HG03354 (cell line): ENCODE measurements around the gene ZEB2.

Experiments
- ATAC-seq: cut with Tn5 transposase; IDR thresholded peaks from one replicate; pipeline ENCODE4 v1.9.1; 2021; ENCODE audit warnings: mild to moderate bottlenecking; ENCODE audit not compliant: unreplicated experiment, poor library complexity, severe bottlenecking

Gene ZEB2

DNA sequence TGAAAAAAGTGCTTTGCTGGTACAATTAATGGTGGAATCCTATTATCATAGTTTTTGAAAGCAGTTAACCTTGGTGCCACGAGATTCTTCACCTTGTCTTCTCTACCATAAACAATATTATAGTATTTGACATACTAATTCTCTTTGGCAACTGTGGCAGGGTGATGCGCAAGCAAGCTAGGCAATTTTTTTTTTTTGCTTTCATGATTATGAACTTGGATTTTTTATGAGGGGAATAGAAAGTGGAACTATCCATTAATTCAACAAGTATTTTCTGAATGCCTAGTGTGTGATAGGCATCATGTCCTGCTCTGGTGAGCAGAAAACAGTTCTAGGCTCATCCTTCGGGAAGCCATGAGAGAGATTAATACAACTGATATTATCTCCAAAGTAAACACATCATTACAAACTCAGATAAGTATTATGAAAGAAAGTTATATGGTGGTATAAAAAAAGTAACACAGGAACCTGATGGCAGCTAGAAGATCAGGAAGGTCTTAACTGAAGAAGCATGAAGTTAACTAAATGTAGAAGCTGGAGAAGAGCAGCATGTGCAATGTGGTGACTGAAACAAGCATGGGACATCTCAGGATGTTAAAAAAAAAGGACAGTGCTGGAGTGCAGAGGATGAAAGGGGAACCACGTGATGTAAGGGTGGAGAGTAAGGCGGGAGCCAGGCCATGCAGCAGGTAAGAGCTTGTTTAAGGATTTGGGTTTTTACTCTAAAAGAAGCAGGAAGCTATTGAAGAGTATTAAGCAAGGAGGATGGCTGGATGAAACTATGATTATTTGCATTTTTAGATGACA lies 113.7 kb downstream of the ZEB2 start:
- no peak for ATAC-seq

DNA sequence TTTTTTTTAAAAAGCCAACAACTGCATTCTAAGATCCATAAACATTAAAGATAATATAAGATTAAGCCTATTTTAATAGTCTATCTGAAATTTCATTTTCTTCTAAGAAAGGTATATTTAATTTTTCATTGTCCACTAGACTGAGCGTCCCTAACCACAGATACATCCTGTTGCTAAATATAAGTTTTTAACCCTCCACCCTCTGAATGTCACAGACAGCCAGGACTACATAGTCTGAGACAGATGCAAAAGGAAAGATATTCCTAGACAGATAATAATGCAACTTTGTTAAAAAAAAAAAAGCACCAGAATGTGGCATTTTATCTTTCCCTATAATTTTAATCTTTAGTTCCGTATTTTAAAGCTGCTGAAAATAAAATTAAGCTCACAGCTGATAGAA lies 114.6 kb downstream of the ZEB2 start:
- no peak for ATAC-seq

DNA sequence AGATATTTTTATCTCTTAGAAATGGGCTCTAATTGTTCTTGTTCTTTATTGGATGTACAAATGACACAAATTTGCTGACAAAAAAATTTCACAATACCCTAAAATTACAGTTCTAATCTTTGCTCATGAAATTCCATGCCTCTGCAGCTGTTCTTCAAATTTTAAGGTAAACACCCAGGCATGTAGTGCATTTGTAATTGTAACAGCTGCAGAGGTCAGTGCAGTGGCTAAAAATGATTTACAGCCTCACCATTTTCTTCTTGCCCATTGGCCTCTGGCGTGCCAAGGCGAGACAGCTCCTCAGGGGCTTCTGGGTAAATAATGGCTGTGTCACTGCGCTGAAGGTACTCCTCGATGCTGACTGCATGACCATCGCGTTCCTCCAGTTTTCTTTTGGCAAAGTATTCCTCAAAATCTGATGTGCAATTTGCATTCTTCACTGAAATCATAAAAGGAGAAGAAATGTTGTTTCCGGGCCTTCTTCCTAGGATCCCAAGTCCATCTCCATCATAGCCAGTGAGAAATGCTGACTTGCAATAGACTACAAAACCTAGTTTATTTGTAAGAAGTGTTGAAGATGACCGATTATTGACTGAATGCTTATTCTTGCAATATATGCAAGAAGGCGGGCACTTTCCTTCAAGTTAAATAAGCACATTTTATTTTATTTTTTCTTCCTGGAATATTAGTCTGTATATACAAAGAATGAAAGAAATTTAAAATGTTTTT lies 115.2 kb downstream of the ZEB2 start:
- no peak for ATAC-seq

DNA sequence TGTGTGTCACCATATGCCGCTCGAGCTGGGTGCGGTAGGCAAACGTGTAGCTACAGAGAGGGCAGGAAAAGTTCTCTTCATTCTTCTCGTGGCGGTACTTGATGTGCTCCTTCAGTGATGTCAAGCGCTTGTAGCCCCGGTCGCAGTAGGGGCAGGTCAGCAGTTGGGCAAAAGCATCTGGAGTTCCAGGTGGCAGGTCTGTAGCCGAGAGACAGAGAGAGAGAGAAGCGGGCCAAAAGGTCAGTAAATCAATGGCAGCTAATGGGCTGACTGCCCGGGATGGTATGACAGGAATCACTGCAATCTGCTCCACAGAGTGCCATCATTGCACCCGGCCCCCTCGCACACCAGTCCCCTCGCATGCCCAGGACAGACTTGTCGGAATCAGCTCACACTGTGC lies 116.0 kb downstream of the ZEB2 start:
- ATAC-seq, result no peak

DNA sequence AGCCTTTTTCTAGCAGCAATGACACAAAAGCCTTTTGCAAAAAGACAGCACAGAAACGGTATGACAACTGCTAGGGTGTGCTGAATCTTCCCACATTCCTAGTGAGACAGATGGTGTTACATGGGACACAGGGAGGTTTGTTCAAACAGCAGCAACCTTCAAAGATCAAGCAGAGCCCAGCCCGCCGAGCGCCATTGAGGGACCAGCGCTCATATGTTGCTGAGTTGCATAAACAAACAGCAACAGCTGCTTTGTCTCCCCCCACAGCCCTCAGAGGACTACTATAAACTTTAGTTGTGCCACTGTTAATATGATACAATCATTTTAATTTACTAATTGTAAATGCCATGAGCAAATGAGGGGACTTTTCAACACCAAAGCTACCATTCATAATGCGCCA lies 117.7 kb downstream of the ZEB2 start:
- no peak for ATAC-seq

DNA sequence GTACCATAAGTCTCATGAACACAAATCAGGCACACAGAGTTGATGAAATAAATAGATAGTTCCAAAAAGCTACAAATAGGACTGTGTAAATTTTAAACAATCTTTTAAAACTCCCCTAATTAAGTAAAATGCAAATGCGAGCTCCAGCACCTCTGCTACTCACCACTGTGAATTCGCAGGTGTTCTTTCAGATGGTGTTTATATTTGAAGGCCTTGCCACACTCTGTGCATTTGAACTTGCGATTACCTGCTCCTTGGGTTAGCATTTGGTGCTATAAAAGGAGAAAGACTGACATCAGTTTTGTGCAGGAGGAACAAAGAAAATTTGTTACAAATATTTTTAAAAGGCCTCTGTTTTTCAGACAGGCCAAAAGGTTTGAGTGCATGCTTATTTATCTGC lies 118.9 kb downstream of the ZEB2 start:
- no peak for ATAC-seq

DNA sequence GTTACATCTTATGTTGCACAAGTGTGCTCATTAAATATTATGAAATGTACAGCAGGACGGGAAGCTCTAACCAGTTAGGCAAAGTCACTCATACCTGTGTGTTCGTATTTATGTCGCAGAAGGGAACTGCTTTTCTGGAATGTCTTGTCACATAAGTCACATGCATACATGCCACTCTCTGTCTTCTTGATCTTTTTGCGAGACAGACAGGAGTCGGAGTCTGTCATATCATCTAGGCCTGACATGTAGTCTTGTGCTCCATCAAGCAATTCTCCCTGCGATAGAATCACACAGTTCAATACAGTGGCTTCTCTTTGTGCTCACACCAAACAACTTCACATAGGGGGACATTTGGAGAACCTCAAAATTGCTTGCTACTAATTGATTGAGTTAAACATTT lies 123.6 kb downstream of the ZEB2 start:
- ATAC-seq, result no peak

DNA sequence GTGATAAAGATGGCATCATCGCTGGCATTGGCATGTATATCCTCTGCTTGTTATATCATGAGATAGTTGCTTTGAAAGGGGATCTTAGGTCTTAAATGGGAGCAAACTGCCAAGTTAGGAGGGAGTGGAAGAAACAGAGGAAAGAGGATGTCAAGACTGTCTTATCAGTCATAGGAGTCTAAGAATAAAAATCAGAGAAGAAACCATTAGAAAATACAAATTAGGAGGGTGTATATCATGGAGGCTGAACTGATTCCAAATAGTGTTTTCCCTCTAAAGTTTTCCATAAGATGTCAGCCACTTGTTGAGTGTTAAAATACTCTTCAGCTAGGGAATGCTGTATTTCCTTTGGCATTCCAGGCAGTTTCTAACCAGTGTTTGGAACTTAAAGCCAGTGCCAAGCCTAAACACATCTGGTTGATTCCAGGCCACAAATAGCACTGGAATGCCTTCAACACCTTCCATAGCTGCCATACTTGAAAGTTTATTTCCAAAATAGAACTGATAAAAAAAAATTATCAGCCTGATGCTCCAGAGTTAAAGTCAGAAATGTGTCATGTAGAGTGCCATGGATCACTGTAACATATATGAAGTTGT lies 129.4 kb downstream of the ZEB2 start:
- ATAC-seq, result no peak

DNA sequence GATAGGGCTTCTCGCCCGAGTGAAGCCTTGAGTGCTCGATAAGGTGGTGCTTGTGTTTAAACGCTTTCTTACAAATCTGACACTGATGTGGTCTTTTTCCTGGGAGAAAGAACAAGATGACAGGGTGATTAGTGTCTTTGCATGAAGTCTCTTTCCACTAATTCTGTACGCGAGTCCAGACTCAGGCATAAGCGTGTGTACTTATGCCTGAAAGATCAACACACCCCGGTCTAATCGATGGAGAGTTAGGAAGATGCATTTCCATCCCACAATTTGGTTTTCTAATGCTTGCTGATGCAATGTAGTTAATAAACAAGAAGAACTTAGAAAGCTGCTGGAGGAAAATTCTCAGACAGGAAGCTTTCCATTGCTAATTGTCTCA lies 130.0 kb downstream of the ZEB2 start:
- ATAC-seq, result no peak

DNA sequence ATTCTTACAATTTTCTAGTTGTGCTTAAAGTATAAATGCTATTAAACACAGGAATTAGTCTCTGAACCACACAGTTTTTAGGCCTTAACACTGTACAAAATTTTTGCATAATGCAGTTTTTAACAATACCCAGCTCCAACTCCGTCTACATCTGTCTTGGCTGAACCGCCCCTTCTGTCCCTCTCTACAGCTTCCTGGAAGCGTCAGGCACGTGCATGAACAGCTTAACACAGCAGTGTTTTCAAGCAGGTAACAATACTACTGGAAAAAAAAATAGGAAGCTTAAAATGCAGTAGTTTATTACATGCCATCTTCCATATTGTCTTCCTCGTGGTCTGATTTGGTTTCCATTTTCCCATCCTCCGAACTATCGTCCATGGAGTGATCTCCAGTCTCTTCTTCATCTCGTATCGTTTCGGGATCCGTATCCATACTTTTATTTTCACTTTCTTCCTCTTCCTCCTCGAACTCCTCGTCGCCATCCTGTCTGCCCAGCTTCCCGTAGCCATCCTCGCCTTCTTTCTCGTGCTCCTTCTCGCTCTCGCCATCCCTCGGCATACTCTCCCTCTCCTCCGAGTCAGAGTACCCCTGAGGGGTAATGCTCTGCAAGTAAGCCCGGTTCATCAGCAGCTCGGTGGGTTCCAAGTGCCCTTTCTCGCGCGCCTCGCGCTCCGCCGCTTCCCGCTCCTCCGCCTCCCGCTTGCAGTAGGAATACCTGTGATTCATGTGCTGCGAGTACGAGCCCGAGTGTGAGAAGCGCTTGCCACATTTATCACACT lies 130.6 kb downstream of the ZEB2 start:
- no peak for ATAC-seq

DNA sequence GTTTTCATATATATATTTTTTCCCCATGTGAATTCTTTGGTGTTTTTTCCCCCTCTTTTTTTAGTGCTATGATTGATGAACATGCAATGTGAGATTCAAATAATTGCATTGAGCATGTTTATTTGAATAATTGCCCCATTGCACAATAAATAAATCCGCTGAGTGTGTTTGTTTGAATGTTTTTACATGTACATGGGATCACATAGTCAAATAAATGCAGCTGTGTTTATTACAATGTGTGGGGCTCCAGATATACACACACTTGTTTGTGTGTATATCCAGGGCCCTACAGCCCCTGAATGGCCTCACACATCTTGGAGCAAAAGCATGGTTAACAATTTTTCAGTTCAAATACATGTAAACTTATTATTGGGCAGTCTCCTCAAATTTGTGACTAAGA lies 134.5 kb downstream of the ZEB2 start:
- ATAC-seq, result no peak

DNA sequence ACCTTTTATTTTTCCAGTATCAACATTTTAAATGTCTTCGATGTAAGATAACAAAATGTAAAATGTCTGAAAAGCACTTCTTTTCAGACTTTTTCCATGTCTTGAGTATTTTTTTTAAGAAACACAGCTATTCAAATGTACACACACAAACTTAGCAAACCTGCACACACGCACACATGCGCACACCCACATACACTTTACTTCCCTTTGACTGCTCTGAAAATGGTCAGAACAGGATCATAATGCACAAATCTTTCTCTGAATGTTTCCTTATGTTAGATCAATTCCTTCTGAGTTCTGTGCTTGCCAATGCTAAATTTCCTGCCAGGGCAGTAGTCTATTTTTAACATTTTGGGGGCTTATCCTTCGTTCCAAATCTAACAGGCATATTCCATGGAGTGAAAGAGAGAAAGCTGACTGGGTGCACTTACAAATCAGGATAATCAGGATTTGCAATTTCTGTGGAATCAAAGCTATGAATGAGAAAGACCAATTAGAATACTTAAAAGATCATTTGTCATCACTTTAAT lies 136.3 kb downstream of the ZEB2 start:
- no peak for ATAC-seq

DNA sequence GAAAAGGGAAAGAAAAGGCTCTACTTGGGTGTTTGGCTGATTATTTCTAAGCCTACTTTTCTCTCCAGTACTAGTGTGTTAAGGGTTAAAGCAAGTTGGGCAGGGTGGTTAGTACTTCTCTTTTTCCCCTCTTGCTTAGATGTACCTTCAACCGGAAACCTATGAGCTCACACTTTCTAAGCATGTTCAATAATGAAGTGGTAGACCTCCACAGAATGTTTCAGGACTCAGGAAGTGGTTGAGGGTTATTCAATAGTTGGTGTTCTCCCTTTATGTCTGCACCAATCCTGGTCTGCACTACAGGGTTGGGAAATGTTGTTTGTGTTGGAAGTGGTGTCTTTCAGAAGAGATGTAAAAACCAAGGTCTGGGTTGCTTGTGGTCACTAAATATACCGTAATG lies 137.1 kb downstream of the ZEB2 start:
- peak; percentile 98 for ATAC-seq

DNA sequence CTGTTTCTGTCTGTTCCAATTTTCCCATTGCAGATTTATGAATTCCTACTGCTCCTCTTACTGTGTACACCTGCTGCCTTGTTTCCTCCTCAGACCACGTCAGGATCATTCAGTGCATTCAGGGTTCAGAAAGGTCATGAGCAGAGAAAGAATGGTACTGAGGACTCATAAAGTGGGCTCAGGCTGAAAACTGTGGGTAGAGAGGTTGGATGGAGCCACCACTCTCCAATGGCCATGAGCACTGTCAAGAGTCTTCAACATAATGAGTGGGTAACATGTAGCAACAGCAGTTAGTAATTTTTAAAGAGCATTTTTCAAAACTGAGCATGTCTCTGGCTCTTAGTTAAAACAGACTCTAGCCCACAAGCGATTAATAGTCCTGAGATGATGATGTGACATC lies 138.2 kb downstream of the ZEB2 start:
- ATAC-seq, result no peak

DNA sequence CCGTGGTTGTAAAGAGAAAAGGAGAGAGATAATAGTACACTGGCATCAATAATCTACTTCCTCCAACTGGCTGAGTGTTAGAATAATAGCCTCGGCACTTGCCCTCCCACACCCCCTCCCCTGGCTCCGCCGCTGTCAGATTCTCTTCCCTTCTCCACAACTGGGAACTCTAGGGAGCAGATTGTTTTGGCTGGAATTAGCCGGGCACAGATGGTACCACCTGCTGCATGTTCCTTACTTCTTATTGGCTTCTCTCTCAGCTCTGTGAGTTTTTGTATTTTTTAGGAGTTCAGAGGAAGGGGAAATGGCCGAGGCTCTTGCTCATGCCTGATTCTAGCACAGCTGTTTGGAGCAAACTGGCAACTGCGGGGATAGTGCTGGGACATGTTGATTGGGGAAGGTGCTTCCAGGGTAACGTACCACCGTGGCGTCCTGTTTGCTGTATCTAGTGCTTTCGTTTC lies 140.0 kb downstream of the ZEB2 start:
- ATAC-seq, result no peak

DNA sequence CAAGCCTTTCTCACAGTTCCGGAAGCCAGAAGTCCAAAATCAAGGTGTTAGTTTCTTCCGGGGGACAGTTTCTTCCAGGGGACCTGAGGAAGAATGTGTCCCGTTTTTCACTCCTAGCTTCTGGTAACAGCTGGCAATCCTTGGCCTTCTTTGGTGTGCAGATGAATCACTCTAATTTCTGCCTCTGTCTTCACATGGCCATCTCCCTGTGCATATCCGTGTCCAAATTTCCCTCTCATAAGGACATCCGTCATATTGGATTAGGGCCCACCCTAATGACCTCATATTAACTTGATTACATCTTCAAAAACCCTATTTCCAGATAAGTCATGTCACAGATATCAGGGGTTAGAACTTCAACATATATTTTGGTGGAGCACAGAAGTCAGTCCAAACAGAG lies 141.4 kb downstream of the ZEB2 start:
- no peak for ATAC-seq

DNA sequence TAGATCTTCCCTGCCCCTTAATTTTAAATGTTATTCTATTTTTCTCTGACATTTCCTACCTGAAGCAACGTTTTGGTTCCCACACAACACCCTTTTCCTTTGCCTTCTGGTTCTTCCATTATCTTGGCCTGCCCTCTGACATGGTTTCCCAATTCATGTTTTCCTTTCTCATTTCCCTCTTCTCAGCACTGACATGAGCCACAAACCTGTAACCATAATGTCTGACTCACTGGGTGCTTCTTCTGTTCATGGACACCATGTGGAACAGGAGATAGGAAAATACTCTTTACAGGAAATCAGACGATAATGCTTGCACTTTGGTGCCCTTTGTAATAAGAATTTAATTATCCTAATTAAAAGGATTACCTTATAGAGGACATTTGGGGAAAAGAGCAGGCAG lies 142.0 kb downstream of the ZEB2 start:
- ATAC-seq, result no peak

DNA sequence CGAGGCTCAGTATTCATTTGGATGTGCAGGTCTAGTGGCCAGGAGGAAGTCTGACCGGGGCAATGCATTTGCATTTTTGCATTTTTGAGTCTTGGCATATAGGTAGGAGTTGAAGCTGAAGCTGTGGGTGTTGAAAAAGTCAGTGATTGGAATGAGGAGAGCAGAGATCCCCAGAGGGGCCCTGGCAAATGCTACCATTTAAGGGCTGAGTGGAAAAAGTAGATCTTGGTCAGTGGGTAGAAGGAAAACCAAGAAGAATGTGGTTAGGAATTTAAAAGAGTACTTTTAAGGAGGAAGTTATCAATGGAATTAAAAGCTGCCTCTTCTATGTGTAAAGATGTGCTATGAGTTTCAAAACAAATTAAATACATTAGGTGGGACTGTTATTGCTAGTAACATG lies 143.0 kb downstream of the ZEB2 start:
- no peak for ATAC-seq

DNA sequence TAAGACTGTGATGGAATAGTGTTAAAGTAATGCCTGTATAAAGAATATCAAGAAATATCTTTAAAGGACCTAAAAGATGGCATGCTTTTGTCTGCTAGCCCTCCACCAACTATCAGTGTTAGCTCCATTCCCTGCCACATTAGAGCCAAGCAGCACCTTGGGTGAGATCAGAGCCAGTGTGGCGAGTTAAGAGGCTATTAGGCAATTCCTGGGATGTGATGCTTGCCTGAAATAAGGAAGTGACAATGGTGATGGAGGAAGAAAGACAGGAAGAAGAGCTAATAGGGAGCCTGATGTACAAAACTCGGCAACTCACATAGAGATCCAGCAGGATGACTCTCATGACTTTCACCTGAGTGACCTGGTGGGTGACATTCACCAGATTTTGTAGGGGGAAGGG lies 143.5 kb downstream of the ZEB2 start:
- ATAC-seq, result no peak

DNA sequence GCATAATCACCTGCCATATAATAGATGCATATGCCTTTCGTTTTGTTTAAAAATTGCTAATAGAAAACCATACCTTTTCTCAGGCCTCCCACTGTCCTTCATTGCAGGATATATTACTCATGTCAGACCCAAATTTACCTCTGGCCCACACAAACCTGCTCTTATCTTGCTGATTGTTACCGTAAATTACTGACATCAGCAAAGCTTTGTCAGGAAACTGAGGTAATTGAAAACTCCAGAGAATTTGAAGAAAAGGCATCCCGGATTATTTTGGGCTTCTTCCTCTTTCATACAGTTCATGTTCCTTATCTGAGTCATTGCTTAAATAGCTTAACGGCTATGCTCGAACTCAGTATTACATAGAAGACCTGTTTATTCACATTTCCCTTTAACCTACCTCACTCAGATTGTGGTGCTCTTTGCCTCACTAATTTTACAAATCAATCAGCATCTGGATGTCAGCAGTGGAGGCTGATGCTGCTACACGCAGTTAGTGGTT lies 145.7 kb downstream of the ZEB2 start:
- peak; percentile 71 for ATAC-seq
